HG02840 (cell line): ENCODE results near the gene YTHDF1.
"Not testable (repeated sequence)": the region's sequence is repeated elsewhere in the genome, so short reads cannot be mapped to it uniquely, and the experiment has no call there.

Experiments
- ATAC-seq: cut with Tn5 transposase; IDR thresholded peaks from one replicate; pipeline ENCODE4 v1.9.1; 2021; ENCODE audit warnings: mild to moderate bottlenecking, moderate library complexity, moderate number of reproducible peaks; ENCODE audit not compliant: unreplicated experiment, low FRiP score

Gene YTHDF1

GRCh38 chr20:63160641-63161175 is 55.2 kb downstream of the YTHDF1 start:
- ATAC-seq = no peak

- no peak for ATAC-seq
Measured at GRCh38 chr20:63159826-63160640, 55.9 kb downstream of the YTHDF1 start.

- ATAC-seq = not testable (repeated sequence)
Measured at GRCh38 chr20:63159251-63159650, 56.7 kb downstream of the YTHDF1 start.

- no peak for ATAC-seq
Measured at GRCh38 chr20:63158845-63159244, 57.1 kb downstream of the YTHDF1 start.

- no peak for ATAC-seq
Measured at GRCh38 chr20:63158352-63158751, 57.6 kb downstream of the YTHDF1 start.

- ATAC-seq = not testable (repeated sequence)
Measured at GRCh38 chr20:63157431-63157830, 58.5 kb downstream of the YTHDF1 start.

- ATAC-seq = no peak
Measured at GRCh38 chr20:63156221-63156671, 59.7 kb downstream of the YTHDF1 start.

- ATAC-seq = no peak
Measured at GRCh38 chr20:63155266-63156165, 60.4 kb downstream of the YTHDF1 start.

- ATAC-seq = no peak
Measured at GRCh38 chr20:63154395-63154794, 61.5 kb downstream of the YTHDF1 start.

- ATAC-seq = no peak
Measured at GRCh38 chr20:63153254-63154221, 62.4 kb downstream of the YTHDF1 start.

GRCh38 chr20:63152322-63153253 is 63.3 kb downstream of the YTHDF1 start:
- ATAC-seq = no peak

GRCh38 chr20:63151554-63152321 is 64.2 kb downstream of the YTHDF1 start:
- ATAC-seq = no peak

GRCh38 chr20:63150911-63151531 is 64.9 kb downstream of the YTHDF1 start:
- no peak for ATAC-seq

- ATAC-seq = no peak
Measured at GRCh38 chr20:63150391-63150898, 65.5 kb downstream of the YTHDF1 start.

GRCh38 chr20:63149531-63150192 is 66.3 kb downstream of the YTHDF1 start:
- no peak for ATAC-seq

GRCh38 chr20:63148696-63149095 is 67.2 kb downstream of the YTHDF1 start:
- no peak for ATAC-seq

GRCh38 chr20:63147532-63147931 is 68.4 kb downstream of the YTHDF1 start:
- no peak for ATAC-seq
